GM19035 (cell line): ENCODE data around the gene KDM2A.

Experiments
- ATAC-seq: cut with Tn5 transposase; IDR thresholded peaks from one replicate; pipeline ENCODE4 v1.9.1; 2021; ENCODE audit not compliant: unreplicated experiment

KDM2A gene

DNA sequence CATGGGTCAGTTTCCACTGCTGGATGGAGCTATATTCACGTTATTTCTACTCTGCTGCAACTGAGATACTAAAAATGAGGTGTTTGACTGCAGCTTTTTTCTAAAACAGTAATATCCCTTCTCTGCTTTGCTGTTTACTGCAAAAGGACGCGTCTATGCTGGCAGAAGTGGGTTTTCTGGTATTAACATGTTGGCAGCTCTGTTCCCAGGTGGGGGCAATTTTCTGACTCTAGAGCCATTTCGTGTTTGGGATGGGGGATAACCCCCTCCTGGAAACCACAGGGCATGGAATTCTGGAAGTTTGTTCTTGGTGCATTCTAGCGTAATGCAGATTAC lies 152.1 kb downstream of the KDM2A start:
- ATAC-seq: no peak

DNA sequence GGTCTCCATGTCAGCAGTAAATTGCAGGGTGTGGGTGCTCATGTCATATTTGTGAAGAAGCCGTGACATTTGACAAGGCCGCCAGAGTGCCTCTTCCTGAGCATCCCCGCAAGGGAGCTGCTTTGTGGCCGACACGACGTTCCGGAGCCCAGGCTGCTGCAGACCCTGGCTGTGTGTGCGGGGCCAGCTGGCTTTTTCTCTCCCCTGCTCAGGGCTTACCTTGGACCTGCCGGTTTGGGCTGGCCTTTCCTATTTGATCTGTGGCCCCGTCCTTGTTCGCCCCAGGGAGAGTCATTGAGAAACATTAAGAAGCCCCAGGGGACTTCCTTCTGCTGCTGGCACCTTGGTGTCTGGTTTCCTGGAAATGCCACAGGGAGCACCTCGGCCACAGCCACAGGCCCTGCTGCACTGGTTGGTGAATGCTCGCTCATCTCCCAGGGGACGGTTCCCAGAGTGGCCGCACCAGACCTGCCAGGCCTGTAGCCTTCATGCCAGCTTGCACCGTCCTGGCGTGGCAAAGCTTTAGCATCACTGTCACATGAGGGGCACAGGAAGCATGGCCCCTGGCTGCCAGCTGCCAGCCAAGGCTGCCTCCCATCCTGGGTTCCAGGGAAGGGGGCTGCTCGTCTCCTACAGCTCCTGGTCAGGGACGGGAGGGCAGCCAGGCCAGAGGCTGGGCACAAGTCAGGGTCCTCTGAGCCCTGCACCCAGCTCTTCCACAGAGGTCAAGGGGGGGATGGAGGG lies 152.7 kb downstream of the KDM2A start:
- no peak for ATAC-seq

DNA sequence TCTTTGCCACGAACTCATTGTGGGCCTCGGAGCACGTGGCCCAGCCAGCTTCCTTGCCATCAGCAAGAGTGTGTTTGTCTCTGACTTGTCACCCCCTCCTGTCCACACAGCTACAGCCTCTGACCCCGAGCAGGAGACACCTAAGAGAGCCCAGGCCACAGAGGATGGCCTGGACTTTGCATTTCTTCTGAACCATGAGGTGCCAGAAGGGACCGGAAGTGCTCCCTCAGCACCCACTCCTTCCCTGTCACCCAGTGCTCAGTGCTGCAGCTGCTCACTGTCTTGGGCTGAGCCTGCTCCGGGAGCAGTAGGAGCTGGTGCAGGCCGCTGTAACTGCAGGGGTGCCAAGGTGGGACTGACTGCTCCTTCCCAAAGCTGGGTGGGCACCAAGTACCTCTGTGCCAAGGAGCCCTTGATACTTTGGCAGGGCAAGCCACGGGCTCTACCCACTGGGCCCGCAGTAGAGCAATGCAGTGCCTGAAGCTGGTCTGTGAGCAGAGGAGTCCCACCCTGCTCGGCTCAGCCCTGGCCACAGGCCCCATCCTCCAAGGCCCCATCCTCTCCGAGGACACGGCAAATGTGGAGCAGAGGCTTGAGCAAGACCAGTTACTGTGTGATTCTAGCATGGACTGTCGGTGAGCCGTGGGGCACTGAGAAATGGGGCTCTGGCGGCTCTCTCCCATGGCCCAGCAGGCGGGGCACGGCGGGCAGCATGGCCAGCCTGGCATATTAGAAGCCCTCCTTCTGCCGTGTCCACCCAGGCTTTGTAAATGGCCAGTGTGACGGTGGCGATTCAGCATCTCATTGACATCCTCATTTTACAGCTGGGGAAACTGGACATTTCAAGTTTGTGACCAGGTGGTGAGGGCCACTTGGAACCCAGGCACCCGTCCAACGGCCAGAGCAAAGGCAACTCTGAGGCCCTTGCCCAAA lies 153.5 kb downstream of the KDM2A start:
- ATAC-seq: no peak

DNA sequence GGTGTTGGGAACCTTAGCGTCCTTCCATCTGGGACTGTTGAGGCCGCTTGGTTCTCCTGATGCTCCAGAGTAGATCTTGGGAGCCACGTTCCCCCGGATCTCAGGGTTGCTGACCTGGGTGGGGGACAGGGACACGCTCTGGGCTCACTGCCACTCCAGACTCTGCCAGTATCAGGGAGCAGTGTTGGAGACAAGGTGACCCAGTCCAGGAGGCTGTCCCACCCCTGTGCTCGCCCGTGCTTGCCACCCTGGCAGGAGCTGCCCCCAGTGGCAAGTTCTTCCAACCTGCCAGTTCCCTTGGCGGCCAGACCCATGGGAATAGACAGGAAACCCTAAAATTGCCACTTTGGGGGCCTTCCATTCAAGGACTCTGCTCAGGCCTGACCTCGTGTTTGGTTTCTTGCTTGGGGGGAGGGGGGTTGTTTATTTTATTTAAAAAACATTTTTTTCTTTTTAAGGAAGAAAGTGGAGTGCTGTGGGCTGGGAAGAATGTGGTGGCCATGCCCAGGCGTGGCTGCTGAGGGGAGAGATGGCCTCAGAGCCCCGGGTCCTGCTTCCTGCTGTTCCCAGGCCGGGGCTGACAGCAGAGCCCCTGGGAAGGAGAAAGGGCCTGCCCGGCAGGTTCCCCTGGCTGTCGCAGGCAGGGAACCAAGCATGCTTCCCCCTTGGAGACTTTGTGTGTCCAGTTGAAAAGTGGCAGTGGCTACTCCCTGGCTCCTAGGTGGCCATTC lies 154.4 kb downstream of the KDM2A start:
- no peak for ATAC-seq

DNA sequence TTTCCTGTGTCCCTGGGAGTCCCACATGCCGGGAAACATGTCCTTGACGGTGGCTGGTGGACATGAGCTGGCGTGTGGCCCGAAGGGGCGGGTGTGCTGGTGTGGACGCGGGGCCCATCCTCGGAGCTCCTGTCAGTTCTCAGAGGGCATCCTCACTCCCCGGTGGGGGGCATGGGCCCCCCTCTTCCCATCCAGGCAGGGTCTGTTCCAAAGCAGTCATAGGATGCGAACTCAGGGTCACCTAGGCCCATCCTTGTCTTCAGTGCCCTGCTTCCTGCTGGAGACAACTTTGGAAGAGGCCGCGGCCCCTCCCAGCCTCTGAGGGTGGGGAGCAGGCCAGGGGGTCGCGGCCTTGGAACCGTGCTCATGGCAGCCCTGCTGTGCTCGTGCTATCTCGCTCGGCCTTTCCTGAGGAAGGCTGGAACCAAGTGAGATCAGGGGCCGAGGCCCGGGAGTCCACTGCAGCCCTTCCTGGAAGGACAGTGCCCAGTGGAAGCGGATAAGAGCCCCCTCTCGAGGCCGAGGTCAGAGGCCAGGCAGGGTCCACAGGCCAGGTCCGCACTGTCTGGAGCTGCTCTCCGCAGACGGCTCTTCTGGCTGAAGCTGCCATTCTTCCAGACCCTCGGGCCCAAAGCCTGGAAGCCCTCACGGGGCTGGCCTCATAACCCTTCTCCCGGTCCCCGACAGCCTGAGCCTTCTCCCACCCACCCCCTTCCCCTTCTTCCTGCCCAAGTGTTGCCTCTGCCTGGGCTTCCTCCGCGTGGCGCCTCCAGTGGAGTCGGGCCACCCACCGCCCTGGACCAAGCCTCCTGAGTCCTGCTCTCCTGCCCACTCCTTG lies 155.9 kb downstream of the KDM2A start:
- no peak for ATAC-seq

DNA sequence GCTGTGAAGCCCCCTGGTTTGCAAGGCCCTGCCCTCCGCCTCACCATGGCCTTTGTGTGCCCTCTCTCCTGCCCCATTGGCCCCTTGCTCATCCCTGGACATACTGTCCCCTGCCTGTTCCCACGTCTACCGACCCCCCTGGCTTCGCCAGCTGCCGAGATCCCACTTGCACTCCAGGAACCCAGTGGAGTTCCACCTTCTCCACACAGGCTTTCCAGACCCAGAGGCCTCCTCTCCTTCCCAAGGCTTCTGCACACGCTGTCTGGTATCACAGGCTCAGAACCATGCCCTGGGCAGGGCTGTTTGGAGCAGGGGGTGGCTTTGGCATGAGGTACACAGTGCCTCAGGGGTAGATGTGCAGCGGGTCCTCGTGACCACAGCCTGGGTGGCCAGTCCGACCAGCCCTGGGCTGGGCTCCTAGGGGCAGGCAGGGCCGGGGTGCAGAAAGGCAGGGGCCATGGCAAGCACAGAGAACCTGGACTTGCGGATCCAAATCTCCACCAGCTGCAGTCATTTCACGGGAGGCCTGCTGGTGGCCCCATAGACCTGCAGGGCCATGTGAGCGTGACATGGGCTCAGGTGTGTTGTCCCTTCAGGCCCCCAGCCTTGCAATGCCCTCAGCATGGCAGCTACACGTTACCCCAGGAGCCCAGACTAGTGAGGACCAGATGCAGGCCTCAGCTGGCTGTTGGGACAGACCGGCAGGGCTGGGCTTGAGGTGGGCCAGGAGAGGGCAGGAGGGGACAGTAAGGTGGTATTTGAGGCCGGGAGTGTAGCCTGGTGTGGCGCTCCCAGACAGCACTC lies 156.7 kb downstream of the KDM2A start:
- no peak for ATAC-seq

DNA sequence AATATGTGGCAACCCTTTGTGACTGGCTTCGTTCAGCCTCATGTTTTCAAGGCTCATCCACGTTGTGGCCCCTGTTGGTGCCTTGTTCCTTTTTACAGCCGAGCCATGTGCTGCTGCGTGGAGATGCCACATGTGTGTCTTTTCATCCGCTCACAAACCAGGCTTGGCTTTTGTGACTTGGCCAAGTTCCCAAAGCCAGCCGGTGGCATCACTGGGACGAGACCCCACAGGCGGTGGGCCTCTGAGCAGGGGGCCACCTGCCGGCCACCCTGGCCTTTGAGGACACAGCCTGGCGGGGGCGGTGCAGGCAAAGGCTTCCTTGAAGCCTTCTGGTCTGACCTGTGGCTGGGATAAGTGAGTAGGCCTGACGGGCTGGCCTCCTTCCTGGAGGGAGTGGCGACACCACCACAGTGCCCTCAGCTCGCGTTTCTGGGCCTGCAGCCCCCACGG lies 157.7 kb downstream of the KDM2A start:
- peak; percentile 27 for ATAC-seq

DNA sequence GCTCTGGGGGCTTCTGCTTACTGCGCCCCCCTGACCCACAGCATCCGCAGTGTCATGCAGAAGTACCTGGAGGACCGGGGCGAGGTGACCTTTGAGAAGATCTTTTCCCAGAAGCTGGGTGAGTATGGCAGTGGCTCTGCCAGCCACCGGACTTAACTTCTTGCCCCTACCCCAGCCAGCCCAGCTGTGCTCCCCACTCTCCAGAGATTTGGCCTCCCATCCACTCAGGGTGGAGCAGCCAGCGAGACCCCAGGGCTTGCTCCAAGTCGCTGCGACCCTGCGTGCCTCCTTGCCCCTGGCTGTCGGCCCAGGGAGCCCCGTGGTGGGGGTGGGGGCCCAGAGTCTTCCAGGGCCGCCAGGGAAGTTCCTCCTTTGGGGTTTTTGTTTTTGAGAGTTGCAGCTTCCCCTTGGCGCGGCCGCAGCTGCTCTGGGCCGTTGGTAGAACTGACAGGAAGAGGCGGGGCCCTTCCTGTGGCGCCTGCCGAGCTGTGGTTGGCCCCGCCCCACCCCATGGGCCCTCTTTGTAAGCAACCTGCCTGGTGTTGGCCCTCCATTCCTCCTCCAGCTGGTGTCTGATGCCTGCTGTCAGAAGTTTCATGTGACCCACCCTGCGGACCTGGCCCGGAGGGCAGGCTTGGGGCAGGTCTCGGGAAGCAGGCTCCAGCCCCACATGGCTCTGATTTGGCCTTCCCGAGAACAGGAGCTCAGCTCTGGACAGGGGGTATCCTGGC lies 158.3 kb downstream of the KDM2A start:
- ATAC-seq: peak; percentile 80

DNA sequence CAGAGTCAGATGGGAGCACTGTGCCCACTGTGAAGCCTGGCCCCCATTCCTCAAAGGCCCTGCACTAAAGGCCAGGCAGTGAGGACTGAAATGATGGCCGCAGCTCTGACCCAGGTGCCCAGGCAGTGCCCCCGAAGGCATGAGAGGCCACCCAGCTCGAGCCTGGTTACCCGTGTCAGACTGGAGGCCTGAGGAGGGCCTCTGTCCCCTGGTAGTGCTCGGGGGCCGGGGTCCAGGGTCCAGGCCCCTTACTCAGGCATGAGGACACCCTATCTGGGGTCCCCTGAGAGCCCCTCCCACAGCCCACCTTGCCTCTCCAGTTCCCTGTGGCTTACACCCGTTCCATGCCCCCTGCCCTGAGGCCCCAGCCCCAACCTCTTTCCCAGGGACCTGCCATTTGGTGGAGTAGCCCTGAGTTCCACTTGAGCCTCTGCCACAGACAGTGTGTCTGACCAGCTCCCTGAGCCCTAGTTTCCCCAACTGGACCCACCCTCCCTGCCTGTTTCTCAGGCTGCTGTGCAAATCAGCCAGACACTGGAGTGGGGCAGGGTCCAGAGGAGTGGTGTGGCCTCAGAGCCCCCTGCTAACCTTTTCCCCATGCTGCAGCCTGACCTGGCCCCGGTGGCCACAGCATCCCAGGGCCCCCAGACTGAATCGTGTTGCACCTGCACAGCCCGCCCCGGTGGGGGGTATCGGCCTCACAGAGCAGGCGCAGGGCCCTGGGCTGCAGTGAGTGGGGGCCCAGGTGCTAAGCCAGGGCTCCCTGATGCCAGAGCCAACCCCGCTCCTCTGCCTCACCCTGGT lies 159.3 kb downstream of the KDM2A start:
- no peak for ATAC-seq

DNA sequence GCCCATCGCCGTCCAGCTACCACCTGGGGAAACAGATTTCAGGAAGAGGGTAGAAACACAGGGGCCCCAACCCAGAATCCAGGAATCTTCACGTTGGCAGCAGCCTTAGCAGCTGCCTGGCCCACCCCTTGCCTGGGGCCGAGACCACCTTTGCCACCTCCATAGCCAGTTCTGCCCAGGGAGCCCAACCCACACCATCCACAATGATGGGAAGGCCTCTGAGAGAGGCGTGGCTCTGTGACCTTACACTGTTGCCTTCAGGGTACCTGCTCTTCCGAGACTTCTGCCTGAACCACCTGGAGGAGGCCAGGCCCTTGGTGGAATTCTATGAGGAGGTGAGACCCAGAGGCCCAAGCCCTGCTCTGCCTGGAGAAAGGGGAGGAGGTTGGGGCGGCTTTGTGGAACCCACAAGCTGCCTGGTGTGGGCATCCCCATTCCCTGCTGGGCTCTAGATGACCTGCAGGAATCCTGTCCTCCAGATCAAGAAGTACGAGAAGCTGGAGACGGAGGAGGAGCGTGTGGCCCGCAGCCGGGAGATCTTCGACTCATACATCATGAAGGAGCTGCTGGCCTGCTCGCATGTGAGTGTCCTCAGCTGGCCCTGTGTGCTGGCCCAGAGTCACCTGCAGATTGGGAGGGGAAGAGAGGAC lies 160.0 kb downstream of the KDM2A start:
- ATAC-seq: no peak

DNA sequence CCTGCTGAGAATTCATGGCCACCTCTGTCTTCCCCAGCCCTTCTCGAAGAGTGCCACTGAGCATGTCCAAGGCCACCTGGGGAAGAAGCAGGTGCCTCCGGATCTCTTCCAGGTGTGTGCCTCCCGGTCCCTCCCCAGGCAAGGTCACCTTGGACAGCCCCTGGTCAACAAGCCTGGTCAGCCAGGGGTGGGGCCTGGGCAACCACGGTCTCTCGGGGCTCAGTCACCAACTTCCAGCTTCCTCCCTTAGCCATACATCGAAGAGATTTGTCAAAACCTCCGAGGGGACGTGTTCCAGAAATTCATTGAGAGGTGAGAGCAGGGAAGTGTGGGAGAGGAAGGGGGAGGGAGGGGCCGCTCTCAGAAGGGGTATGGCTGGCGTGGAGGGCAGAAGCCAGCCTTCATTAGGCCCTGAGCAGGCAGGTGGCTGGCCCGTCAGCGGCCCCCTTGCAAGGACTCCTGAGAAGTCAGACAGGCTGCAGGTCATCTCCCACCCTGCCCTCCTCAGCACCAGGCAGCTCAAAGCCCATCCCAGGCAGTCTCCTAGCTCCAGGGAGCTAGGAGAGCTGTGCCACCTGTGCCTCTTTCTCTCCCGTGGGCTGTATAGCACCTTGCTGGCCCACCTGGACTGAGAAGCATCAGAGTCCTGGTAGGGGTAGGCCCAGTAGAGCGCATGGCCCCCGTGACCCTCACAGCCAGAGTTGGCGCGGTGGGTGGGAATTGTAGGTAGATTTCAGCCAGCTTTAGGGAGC lies 160.7 kb downstream of the KDM2A start:
- no peak for ATAC-seq

DNA sequence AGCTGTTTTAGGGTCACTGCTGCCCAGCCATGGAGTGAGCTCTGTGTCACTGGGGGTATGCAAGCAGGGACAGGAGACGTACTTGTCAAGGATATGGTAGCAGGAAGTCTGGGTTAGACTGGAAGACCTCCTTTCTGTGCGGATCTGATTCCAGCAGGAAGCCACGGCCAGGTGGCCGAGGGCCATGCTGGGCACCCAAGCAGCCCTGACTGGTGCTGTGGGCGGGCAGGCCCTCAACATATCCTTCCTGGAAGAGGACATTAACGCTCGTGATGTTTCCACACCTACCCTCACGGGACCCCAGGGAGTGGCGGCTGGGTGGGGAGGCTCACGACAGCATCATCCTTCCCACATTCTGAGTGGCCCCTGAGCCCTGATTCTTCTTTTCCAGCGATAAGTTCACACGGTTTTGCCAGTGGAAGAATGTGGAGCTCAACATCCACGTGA lies 161.3 kb downstream of the KDM2A start:
- ATAC-seq: no peak

DNA sequence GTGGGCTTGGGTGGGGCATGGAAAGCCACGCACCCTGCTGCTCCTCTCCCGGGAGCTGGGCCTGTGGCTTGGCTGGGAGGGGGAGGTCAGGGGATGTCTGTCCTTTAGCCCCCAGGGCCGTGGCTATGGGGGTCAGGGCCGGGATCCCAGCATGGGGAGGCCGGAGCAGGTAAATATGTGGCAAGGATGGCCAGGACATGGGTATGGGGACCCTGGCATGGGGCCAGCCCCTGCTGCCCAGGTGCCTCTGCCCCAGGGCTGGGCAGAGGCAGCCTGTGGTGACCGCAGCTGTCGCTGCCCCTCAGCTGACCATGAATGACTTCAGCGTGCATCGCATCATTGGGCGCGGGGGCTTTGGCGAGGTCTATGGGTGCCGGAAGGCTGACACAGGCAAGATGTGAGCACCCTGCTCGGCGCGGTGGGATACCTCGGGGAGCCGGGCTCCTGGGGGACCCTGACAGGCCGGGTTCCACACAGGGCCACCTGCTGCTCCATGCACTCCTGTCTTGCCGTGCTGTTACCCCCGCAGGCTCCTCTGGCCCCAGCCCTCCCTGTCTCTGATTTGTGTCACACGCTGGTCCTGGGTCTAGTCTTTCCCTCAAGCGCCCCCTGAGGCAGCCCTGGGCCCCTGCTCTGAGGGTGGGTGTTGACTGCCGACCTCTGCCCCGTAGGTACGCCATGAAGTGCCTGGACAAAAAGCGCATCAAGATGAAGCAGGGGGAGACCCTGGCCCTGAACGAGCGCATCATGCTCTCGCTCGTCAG lies 161.9 kb downstream of the KDM2A start:
- no peak for ATAC-seq

DNA sequence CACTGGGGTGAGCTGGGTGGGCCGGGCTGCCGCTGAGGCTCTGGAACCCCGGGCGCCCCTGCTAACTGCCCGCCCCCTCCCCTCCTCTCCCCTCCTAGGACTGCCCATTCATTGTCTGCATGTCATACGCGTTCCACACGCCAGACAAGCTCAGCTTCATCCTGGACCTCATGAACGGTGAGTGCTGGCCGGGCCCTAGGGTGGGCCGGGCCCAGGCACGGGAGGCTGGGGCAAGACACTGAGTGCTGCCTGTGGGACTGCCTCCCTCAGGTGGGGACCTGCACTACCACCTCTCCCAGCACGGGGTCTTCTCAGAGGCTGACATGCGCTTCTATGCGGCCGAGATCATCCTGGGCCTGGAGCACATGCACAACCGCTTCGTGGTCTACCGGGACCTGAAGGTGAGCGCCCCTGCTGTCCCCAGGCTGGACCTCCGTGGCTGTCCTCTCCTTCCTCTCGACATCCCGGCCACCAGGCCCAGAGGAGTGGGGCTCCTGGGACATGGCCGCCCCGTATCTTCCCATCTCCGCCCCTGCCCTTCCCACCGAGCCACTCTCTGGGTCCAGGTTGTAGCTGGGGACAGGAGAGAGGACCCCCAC lies 162.6 kb downstream of the KDM2A start:
- no peak for ATAC-seq

DNA sequence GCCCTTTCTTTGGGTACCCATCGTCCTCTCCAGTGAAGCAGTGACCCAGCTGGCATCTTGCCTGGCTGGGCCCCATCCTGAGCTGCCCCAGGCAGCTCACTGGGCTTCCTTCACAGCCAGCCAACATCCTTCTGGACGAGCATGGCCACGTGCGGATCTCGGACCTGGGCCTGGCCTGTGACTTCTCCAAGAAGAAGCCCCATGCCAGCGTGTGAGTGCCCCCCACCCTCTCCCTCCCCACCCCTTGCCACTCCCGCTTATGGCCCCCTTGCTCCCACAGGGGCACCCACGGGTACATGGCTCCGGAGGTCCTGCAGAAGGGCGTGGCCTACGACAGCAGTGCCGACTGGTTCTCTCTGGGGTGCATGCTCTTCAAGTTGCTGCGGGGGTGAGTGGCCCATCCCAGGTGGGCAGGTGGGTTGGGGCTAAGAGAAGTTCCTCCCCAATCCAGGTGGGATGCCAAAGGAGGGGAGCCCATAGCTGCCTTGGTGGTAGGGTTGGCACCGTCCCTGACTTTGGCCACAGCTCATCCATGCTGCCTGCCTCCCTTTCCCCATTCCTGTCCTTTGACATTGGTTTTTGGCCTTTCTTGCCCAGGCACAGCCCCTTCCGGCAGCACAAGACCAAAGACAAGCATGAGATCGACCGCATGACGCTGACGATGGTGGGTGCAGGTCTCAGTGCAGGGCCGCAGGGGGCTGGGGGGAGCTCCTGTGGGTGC lies 163.3 kb downstream of the KDM2A start:
- ATAC-seq: no peak
